ENCODE data around the gene AHDC1.

AHDC1 gene

GRCh38 chr1:27527223-27527889, 76.6 kb downstream of the AHDC1 start (continued):
- no peak for TF ChIP-seq PATZ1 (CRISPR knock-in tag; IDR thresholded peaks at IDR 0.05; ENCODE audit: borderline replicate concordance)

GRCh38 chr1:27526569-27527222, 77.2 kb downstream of the AHDC1 start:
- TF ChIP-seq BACH2 (CRISPR knock-in tag; IDR thresholded peaks at IDR 0.05; ENCODE audit: borderline replicate concordance) (no peak), ZNF70 (CRISPR knock-in tag; IDR thresholded peaks at IDR 0.05) (no peak), ESRRG (CRISPR knock-in tag; IDR thresholded peaks at IDR 0.05) (no peak), CSRNP3 (CRISPR knock-in tag; IDR thresholded peaks at IDR 0.05) (no peak), CSDC2 (CRISPR knock-in tag; IDR thresholded peaks at IDR 0.05) (no peak), PPARA (CRISPR knock-in tag; IDR thresholded peaks at IDR 0.05; ENCODE audit: borderline replicate concordance) (no peak), TOX (CRISPR knock-in tag; IDR thresholded peaks at IDR 0.05; ENCODE audit: borderline replicate concordance) (no peak), OSR1 (CRISPR knock-in tag; IDR thresholded peaks at IDR 0.05) (no peak), PATZ1 (CRISPR knock-in tag; IDR thresholded peaks at IDR 0.05; ENCODE audit: borderline replicate concordance) (no peak), ZFP3 (CRISPR knock-in tag; IDR thresholded peaks at IDR 0.05) (no peak), ZNF565 (CRISPR knock-in tag; conservative IDR thresholded peaks at IDR 0.05; ENCODE audit: low read depth) (no peak), GLIS3 (CRISPR knock-in tag; IDR thresholded peaks at IDR 0.05) (no peak), ARNTL (CRISPR knock-in tag; IDR thresholded peaks at IDR 0.05; ENCODE audit: borderline replicate concordance, low read depth) (no peak)
- no peak for ATAC-seq

- peak; percentile 60 for ATAC-seq
- TF ChIP-seq ZNF70 (CRISPR knock-in tag; IDR thresholded peaks at IDR 0.05), result no peak
- no peak for TF ChIP-seq ZNF8 (CRISPR knock-in tag; IDR thresholded peaks at IDR 0.05)
- TF ChIP-seq CSDC2 (CRISPR knock-in tag; IDR thresholded peaks at IDR 0.05), result no peak
- TF ChIP-seq ISL1 (CRISPR knock-in tag; IDR thresholded peaks at IDR 0.05), result no peak
- TF ChIP-seq PATZ1 (CRISPR knock-in tag; IDR thresholded peaks at IDR 0.05; ENCODE audit: borderline replicate concordance), result no peak
- no peak for TF ChIP-seq ZFP3 (CRISPR knock-in tag; IDR thresholded peaks at IDR 0.05)
- TF ChIP-seq SNAI2 (CRISPR knock-in tag; IDR thresholded peaks at IDR 0.05), result no peak
Measured at GRCh38 chr1:27525296-27526272, 78.4 kb downstream of the AHDC1 start.

- no peak for ATAC-seq
- TF ChIP-seq ISL1 (CRISPR knock-in tag; IDR thresholded peaks at IDR 0.05), result no peak
- no peak for TF ChIP-seq CREB5 (CRISPR knock-in tag; IDR thresholded peaks at IDR 0.05; ENCODE audit: low read depth)
- no peak for TF ChIP-seq ZFP3 (CRISPR knock-in tag; IDR thresholded peaks at IDR 0.05)
- TF ChIP-seq TSHZ2 (CRISPR knock-in tag; IDR thresholded peaks at IDR 0.05), result no peak
- TF ChIP-seq CSRNP3 (CRISPR knock-in tag; IDR thresholded peaks at IDR 0.05), result no peak
- TF ChIP-seq RARB (CRISPR knock-in tag; IDR thresholded peaks at IDR 0.05), result no peak
- TF ChIP-seq PPARA (CRISPR knock-in tag; IDR thresholded peaks at IDR 0.05; ENCODE audit: borderline replicate concordance), result no peak
Measured at GRCh38 chr1:27523337-27524020, 80.5 kb downstream of the AHDC1 start.

All from SK-N-SH treated with all-trans-retinoic acid at 6 μM for 48 hours (cell line).